Gastrocnemius medialis (tissue), 4 donors: ENCODE measurements around the gene CTBP1.

ENCODE experiments used
- CTCF ChIP-seq, 5 experiments: fragments of 450-650 bp in 3 of 5; fragments of 200-600 bp in 2 of 5; sonication (generic) in 2 of 5; IDR thresholded peaks in 4 of 5; conservative IDR thresholded peaks in 1 of 5; 1 replicate in 4 of 5; 2 replicates in 1 of 5; pipeline ENCODE4 v1.5.1; 2016 to 2019; ENCODE audit warnings: antibody characterized with exemption in 5 of 5, mild to moderate bottlenecking in 3 of 5, moderate library complexity in 3 of 5
- POLR2A ChIP-seq, 2 donors: fragments of 450-650 bp; IDR thresholded peaks; one replicate each; pipeline ENCODE4 v1.6.1; 2017; ENCODE audit warnings: antibody characterized with exemption in 2 of 2, mild to moderate bottlenecking in 2 of 2, moderate library complexity in 2 of 2

- no peak for TF ChIP-seq CTCF (IDR thresholded peaks at IDR 0.05 in 4 of 5, conservative IDR thresholded peaks at IDR 0.05 in 1 of 5)
- no peak for TF ChIP-seq POLR2A (IDR thresholded peaks at IDR 0.05)
Measured at GRCh38 chr4:1271686-1272085, 22.8 kb upstream of the CTBP1 start.
